Measurements from ENCODE around the gene P2RY2.

Gene P2RY2

GRCh38 chr11:73218106-73218829, at the start of gene P2RY2:
TSS of gene P2RY2 (plus strand) at chr11:73218281. CDS start at chr11:73234160, 15,879 bp downstream.
- no peak for DNase-seq

- DNase-seq, result no peak
These were observed 49.0 kb upstream of the P2RY2 start for GRCh38 chr11:73168925-73169579.

- no peak for DNase-seq
These were observed 47.9 kb upstream of the P2RY2 start for GRCh38 chr11:73170140-73170539.

DNA sequence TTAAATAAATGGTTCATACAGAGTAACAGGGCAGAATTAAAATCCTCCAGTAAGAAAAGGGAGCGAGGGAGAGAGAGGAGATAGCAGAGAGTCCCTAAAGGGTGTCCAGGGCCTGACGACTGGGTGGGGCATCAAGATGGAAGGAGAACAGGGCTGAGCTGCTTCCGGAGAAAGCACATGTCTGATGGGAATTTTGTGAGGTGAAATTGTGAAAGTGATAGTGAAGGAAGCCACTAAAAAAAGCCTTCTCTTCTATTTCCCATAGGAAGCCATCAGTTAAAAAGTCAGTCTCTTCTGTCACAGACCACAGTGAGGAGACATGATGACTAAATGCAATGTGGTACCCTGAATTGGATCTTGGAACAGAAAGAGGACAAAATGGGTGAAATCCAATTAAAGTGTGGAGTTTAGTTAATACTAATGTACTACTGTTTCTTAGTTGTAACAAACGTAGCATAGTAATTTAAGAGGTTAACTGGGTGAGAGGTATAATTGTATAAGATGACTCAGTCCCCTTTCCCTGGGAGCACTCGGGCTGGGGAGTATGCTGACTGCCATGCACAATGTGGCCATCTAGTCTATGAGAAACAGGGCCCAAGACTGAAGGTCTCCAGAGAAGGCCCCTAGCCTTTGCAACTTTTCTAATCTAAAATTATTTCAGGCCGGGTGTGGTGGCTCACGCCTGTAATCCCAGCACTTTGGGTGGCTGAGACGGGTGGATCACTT, 46.5 kb upstream of the P2RY2 start:
- no peak for DNase-seq

DNA sequence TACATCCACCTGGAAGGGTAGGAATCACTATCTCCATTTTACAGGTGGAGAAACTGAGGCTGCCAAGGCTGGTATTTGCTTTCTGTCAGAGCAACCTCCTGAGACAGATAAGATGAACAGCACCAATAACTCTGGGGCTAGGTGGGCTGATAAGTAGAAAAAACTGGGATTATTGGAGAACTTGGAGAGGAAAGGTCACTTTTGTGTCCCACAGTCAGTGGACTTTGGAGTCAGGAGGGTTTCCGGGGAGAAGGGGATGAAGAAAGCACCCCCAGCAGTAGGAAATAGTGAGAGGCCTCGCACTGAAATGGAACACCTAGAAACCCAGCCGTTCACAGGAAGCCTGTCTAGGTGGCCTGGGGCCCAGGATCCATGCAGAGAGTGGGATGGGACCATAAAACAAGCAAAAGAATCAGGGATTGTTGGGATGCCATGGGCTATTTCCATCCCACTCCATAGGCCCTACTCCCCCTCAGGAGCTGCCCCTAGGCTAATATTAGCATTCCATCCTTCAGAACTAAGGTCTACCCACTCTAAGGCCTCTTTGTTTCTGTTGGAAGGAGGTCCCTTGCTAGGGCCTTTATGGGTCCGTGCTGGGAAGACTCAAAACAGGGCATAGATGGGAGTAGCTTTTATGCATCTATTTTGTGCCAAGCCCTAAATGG, 45.0 kb upstream of the P2RY2 start:
- no peak for DNase-seq

GRCh38 chr11:73173755-73174494, 44.2 kb upstream of the P2RY2 start:
- DNase-seq, result no peak

DNA sequence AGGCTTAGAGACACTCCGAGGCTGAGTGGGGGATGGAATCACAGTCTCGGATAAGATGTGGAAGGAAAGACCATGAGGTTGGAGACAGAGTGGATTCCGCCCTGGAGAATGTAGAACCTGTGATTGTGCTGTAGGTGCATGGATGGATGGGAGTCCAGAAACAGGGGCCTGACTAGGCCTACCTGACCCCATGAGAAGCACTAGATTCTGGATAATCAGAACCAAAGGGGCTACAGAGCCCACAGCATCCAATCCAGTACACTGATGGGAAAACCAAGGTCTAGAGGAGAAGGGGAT, 43.6 kb upstream of the P2RY2 start:
- no peak for DNase-seq

- no peak for DNase-seq
These were observed 42.4 kb upstream of the P2RY2 start for GRCh38 chr11:73175551-73176144.

- DNase-seq, result no peak
These were observed 41.8 kb upstream of the P2RY2 start for GRCh38 chr11:73176145-73176873.

DNA sequence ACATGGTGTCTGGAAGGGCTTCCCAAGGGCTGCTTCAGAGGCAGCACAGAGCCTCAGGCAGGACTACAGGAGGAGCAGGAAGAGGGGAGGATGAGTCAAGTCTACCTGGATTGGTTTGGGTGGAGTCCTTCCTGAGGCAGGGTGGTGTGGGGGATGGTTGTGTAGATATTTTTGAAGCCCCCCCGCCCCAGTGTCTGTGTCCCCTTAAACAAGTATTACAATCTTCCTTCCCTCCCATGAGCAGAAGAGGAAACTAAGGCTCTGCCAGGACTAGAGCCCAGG, 41.3 kb upstream of the P2RY2 start:
- no peak for DNase-seq

DNA sequence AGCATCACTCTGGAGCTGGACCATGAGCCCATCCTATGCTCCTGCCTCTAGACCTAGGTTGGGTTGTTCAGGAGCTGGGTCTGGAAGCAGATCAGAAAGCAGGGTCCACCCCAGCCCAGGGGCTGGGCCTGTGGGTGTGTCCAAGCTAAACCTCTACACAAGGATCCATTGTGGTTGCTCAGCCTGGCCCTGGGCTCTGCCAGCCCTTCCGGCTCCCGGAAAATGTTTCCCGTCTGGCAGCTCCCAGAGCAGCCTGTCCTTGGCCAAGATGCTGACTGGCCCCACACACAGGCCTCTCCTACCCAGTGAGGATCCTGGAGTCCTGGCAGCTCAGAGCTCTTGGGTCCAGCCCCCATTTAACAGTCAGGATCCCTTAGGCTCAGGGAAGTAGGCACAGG, 40.7 kb upstream of the P2RY2 start:
- no peak for DNase-seq

- DNase-seq, result peak; percentile 44
These were observed 40.1 kb upstream of the P2RY2 start for GRCh38 chr11:73177778-73178539.

- DNase-seq, result no peak
These were observed 39.4 kb upstream of the P2RY2 start for GRCh38 chr11:73178681-73179080.

GRCh38 chr11:73182824-73183321, 35.2 kb upstream of the P2RY2 start:
- no peak for DNase-seq

- peak; percentile 6 for DNase-seq
These were observed 33.0 kb upstream of the P2RY2 start for GRCh38 chr11:73184953-73185671.

GRCh38 chr11:73185680-73186293, 32.3 kb upstream of the P2RY2 start:
- DNase-seq, result no peak

GRCh38 chr11:73186294-73186850, 31.7 kb upstream of the P2RY2 start:
- DNase-seq, result no peak

DNA sequence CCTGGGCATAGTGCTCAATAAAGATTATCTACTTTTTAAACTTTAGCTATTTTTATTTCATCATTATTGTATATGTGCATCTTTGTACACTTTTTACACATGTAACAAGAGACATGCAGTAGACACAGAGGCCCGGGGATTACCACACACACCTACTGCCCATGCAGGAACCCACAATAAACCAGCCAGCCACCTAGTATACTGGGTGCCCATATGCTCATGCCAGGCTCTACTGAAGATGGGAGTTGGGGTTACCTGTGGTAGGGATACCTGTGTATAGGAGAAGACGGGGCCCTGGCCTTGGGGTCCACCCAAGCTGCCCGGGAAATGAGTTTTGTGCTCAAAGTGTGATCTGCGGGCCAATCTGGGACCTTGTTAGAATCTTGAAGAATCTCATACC, 31.2 kb upstream of the P2RY2 start:
- no peak for DNase-seq

- DNase-seq, result no peak
These were observed 30.2 kb upstream of the P2RY2 start for GRCh38 chr11:73187854-73188253.

DNA sequence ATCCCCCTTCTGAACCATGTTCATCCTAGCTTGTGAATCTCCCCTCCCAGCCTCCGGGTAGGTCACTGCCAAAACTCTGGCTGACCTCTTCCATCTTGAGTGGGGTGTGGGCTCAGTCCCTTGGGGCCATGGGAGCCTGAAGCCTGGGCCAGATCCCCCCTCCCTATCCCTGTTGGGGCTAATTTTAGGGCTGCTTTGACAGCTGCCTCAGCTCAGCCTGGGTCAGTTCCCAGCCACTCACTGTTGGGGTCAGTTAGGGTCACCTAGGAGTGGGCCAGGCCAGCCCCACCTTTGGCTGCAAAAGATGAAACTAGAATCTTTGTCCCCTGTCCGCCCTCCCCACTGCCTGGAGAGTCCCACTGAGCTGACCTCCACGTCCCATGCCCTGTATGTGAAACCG, 29.8 kb upstream of the P2RY2 start:
- DNase-seq, result no peak

Measured in NCI-H446 treated with DMSO at 0.1 percent for 48 hours (cell line).